HG03159 (cell line): ENCODE results near the gene PALM3.

Source experiments
- ATAC-seq: cut with Tn5 transposase; IDR thresholded peaks from one replicate; pipeline ENCODE4 v1.9.1; 2021; ENCODE audit warnings: mild to moderate bottlenecking, moderate library complexity; ENCODE audit not compliant: unreplicated experiment

Gene PALM3

GRCh38 chr19:14004619-14005348 is 57.1 kb downstream of the PALM3 start:
- ATAC-seq: no peak
